NB4 (cell line): ENCODE data around the gene MAP3K1.

Experiments used
- CTCF ChIP-seq: IDR thresholded peaks from one replicate; pipeline ENCODE4 v1.5.1; 2012; ENCODE audit warnings: low read depth, low read length
- POLR2A ChIP-seq: IDR thresholded peaks from 2 replicates; pipeline ENCODE4 v1.6.1; 2011; ENCODE audit warnings: mild to moderate bottlenecking; ENCODE audit not compliant: insufficient read length; ENCODE audit errors: extremely low read depth

- TF ChIP-seq POLR2A = no peak
- no peak for TF ChIP-seq CTCF
These were observed 56.4 kb downstream of the MAP3K1 start for GRCh38 chr5:56871777-56872176.
